B cell (primary cell): ENCODE measurements around the gene PADI3. TPM values are rescaled to one million over a fixed set of nuclear protein-coding genes. Genes with fewer than 3 reads are reported as not detected.

Experiments
- ATAC-seq: fragments of 200-7000 bp; cut with Tn5 transposase; one replicate; pipeline ENCODE4 v1.10.0; 2021; ENCODE audit warnings: low read depth, mild to moderate bottlenecking, moderate number of reproducible peaks, moderate library complexity
- CTCF ChIA-PET: fragments of 350-600 bp; sonication (Branson Sonifier 250); formaldehyde crosslinking; loops from one replicate; lab custom pipeline; 2021; ENCODE audit warnings: antibody characterized with exemption, inconsistent platforms; lab: Charles Lee
- POLR2A ChIA-PET: fragments of 350-600 bp; sonication (Branson Sonifier 250); formaldehyde crosslinking; loops from one replicate; lab custom pipeline; 2021; ENCODE audit warnings: antibody characterized with exemption; lab: Charles Lee
- DNase-seq: peaks from one replicate; pipeline ENCODE4 v3.0.0; 2013
- H2AFZ ChIP-seq: 2 replicates; pipeline ENCODE4 v1.6.1; 2012; ENCODE audit warnings: mild to moderate bottlenecking, low read depth, low read length; ENCODE audit not compliant: insufficient read depth, poor library complexity, severe bottlenecking
- H3K27ac ChIP-seq, 2 donors: 1 replicate in 1 of 2; 2 replicates in 1 of 2; pipeline ENCODE4 v1.5.1; 2012 to 2013; ENCODE audit warnings: low read length in 2 of 2, mild to moderate bottlenecking in 2 of 2, moderate library complexity in 1 of 2
- H3K27me3 ChIP-seq, 4 experiments: fragments of 200-600 bp in 1 of 4; sonication (generic) in 1 of 4; replicated peaks in 1 of 4; 1 replicate in 2 of 4; 2 replicates in 2 of 4; pipeline versions ENCODE4 v1.6.1 to v1.7.0; 2013 to 2016; ENCODE audit warnings: low read length in 3 of 4, mild to moderate bottlenecking in 2 of 4, mixed read lengths in 1 of 4, moderate library complexity in 1 of 4; ENCODE audit not compliant: insufficient read depth in 4 of 4, control insufficient read depth in 3 of 4; ENCODE audit errors: control extremely low read depth in 1 of 4
- H3K36me3 ChIP-seq, 2 experiments: replicated peaks in 1 of 2; 1 replicate in 1 of 2; 2 replicates in 1 of 2; pipeline versions ENCODE4 v1.6.1 to v1.7.1; 2013; ENCODE audit warnings: low read length in 1 of 2; ENCODE audit not compliant: insufficient read depth in 2 of 2, control insufficient read depth in 1 of 2; ENCODE audit errors: control extremely low read depth in 1 of 2, extremely low read depth in 1 of 2
- H3K4me1 ChIP-seq, 2 donors: fragments of 200-600 bp in 1 of 2; sonication (generic) in 1 of 2; 1 replicate in 1 of 2; 2 replicates in 1 of 2; pipeline versions ENCODE4 v1.5.1 to v1.6.1; 2013 to 2017; ENCODE audit warnings: low read length in 2 of 2; ENCODE audit not compliant: control insufficient read depth in 2 of 2, insufficient read depth in 2 of 2
- H3K4me2 ChIP-seq: replicated peaks from 2 replicates; pipeline ENCODE3; 2012; ENCODE audit warnings: mild to moderate bottlenecking, low read depth, low read length; ENCODE audit not compliant: poor library complexity, severe bottlenecking
- H3K4me3 ChIP-seq, 5 experiments: fragments of 200-600 bp in 1 of 5; sonication (generic) in 1 of 5; 1 replicate in 3 of 5; 2 replicates in 2 of 5; pipeline versions ENCODE4 v1.5.1 to v1.7.0; 2011 to 2016; ENCODE audit warnings: low read length in 4 of 5, mild to moderate bottlenecking in 4 of 5, low read depth in 2 of 5, control low read depth in 1 of 5, moderate library complexity in 1 of 5; ENCODE audit not compliant: insufficient read depth in 1 of 5; ENCODE audit errors: control extremely low read depth in 1 of 5, extremely low read depth in 1 of 5
- H3K79me2 ChIP-seq: fragments of 200-600 bp; sonication (generic); one replicate; pipeline ENCODE4 v1.6.0; 2016; ENCODE audit warnings: low read length; ENCODE audit not compliant: control insufficient read depth, insufficient read depth
- H3K9ac ChIP-seq: fragments of 200-600 bp; sonication (generic); 2 replicates; pipeline ENCODE4 v1.6.1; 2017; ENCODE audit warnings: mild to moderate bottlenecking, low read length, moderate library complexity
- H3K9me3 ChIP-seq, 3 donors: one replicate each; pipeline versions ENCODE4 v1.6.1 to v1.7.1; 2013; ENCODE audit warnings: low read length in 2 of 3; ENCODE audit not compliant: control insufficient read depth in 2 of 3, insufficient read depth in 1 of 3; ENCODE audit errors: control extremely low read depth in 1 of 3
- H4K20me1 ChIP-seq: 2 replicates; pipeline ENCODE4 v1.6.0; 2012; ENCODE audit warnings: mild to moderate bottlenecking, low read length; ENCODE audit not compliant: insufficient read depth, control insufficient read depth, poor library complexity, severe bottlenecking
- H3K27ac Mint-ChIP-seq: one replicate; pipeline ENCODE4 v1.8.0; 2021; ENCODE audit warnings: mixed read lengths
- H3K27me3 Mint-ChIP-seq: one replicate; pipeline ENCODE4 v1.8.0; 2021; ENCODE audit warnings: mixed read lengths
- H3K4me1 Mint-ChIP-seq: one replicate; pipeline ENCODE4 v1.8.0; 2021; ENCODE audit warnings: mixed read lengths
- H3K4me3 Mint-ChIP-seq: one replicate; pipeline ENCODE4 v1.8.0; 2021; ENCODE audit warnings: mixed read lengths
- H3K9me3 Mint-ChIP-seq: one replicate; pipeline ENCODE4 v1.8.0; 2022; ENCODE audit warnings: mixed read lengths; ENCODE audit not compliant: insufficient read depth
- EZH2 ChIP-seq: IDR thresholded peaks from 2 replicates; pipeline ENCODE4 v1.6.1; 2012; ENCODE audit warnings: borderline replicate concordance, low read depth, mild to moderate bottlenecking, moderate library complexity, low read length; ENCODE audit not compliant: insufficient read depth, poor library complexity, severe bottlenecking
- WGBS: methylation state at CpG from one replicate; pipeline ENCODE4 v1.1.5; 2013; ENCODE audit warnings: missing lambda C conversion rate; ENCODE audit not compliant: insufficient coverage; 5-methylcytosine and 5-hydroxymethylcytosine counted together
- intact Hi-C: fragments of 100-400 bp; cut with micrococcal nuclease; formaldehyde crosslinking; loops from one replicate; pipeline ENCODE4 v1.10.0; 2022
- polyA plus RNA-seq: library from polyadenylated mRNA; depleted of rRNA; stranded (reverse); fragments of >200 nt; gene quantifications from 2 replicates; pipeline ENCODE4 v1.2.3, GENCODE V29; 2012
- total RNA-seq, 2 donors: library from RNA; stranded (reverse); fragments of 120-200 nt in 1 of 2; gene quantifications; 1 replicate in 1 of 2; 2 replicates in 1 of 2; pipeline versions ENCODE4 v1.2.3 to v1.2.4, GENCODE V29; 2013 to 2022
- TF ChIP-seq, protein P1 (sequence below): fragments of 200-600 bp; IDR thresholded peaks from one replicate; pipeline ENCODE4 v1.8.0; 2022; ENCODE audit warnings: antibody characterized with exemption, mild to moderate bottlenecking

PADI3 gene
- total and polyA plus RNA-seq, 2 donors (not counting 1 experiment from before 2014, with no cell fraction given) = not detected

DNA sequence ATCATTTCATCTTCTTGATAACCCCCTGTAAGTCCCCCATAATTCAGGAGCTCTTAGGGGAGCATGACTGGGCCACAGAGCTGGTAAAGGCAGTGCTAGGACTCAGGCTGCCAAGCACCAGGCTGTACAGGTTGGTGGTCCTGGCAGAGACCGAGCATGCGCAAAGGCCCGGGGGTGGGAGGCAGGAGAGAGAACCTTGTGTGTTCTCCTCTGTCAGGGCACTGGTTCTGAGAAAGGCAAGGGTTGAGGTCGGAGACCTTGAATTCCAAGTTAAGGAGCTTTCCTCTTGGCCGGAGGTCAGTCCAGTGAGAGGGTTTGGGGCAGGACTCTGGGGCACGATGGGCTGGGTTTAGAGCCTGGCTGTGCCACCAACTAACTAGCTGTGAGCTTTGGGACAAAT, 23.2 kb downstream of the PADI3 start:
- intact Hi-C loops = no loop called here
- Mint-ChIP-seq H3K9me3 (no peaks in the 10 kb centered on the region), H3K4me3 (no peak overlapping the region), H3K27me3 (peaks cover 8% of the 10 kb centered on the region), H3K4me1 (no peaks in the 10 kb centered on the region), H3K27ac (no peak overlapping the region)
- WGBS = 98% methylated on average over 5 of the region's 6 CpGs
- H4K20me1 ChIP-seq = no peaks in the 10 kb centered on the region
- H3K36me3 ChIP-seq = no peaks in the 10 kb centered on the region
- ChIA-PET CTCF (interaction anchor here (1.2 kb wide), 1 partner anchor 25 kb away, joined by 3 read pairs; no protein-coding TSS in a partner anchor), POLR2A (no interaction called here)
- DNase-seq (no peak), ATAC-seq (no peak)
- no peak overlapping the region for H3K27ac ChIP-seq
- no peak overlapping the region for H2AFZ ChIP-seq
- H3K4me2 ChIP-seq = no peak overlapping the region
- no peaks in the 10 kb centered on the region for H3K79me2 ChIP-seq
- TF ChIP-seq, protein P1, sequence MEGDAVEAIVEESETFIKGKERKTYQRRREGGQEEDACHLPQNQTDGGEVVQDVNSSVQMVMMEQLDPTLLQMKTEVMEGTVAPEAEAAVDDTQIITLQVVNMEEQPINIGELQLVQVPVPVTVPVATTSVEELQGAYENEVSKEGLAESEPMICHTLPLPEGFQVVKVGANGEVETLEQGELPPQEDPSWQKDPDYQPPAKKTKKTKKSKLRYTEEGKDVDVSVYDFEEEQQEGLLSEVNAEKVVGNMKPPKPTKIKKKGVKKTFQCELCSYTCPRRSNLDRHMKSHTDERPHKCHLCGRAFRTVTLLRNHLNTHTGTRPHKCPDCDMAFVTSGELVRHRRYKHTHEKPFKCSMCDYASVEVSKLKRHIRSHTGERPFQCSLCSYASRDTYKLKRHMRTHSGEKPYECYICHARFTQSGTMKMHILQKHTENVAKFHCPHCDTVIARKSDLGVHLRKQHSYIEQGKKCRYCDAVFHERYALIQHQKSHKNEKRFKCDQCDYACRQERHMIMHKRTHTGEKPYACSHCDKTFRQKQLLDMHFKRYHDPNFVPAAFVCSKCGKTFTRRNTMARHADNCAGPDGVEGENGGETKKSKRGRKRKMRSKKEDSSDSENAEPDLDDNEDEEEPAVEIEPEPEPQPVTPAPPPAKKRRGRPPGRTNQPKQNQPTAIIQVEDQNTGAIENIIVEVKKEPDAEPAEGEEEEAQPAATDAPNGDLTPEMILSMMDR = no peak
- no peak for TF ChIP-seq EZH2
- H3K9me3 ChIP-seq = no peaks in the 10 kb centered on the region
- no peak overlapping the region for H3K4me3 ChIP-seq
- H3K4me1 ChIP-seq = no peaks in the 10 kb centered on the region
- no peak overlapping the region for H3K9ac ChIP-seq
- H3K27me3 ChIP-seq = peaks cover 0 to 8% (median 0%) of the 10 kb centered on the region in 4 experiments

DNA sequence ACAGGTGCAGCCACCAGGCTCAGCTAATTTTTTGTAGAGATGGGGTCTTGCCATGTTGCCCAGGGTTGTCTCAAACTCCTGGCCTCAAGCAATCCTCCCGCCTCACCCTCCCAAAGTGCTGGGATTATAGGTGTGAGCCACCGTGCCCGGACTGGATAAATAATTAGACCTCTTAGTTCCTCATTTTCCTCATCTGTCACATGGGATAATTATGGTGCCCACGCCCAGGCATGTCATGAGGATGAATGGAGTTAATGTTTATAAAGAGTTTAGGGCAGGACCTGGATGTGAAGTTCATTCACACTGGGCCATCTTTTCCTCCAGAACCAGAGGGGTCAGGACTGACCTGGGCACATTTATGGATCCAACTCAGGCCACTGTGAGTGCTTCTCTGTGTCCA, 23.7 kb downstream of the PADI3 start:
- no peak for TF ChIP-seq EZH2
- TF ChIP-seq, protein P1 = no peak
- Mint-ChIP-seq H3K4me1 (no peaks in the 10 kb centered on the region), H3K27ac (no peak overlapping the region), H3K4me3 (no peak overlapping the region), H3K27me3 (peaks cover 8% of the 10 kb centered on the region), H3K9me3 (no peaks in the 10 kb centered on the region)
- intact Hi-C loops = no loop called here
- Histone ChIP-seq H3K36me3 (no peaks in the 10 kb centered on the region), H2AFZ (no peak overlapping the region), H4K20me1 (no peaks in the 10 kb centered on the region), H3K4me1 (no peaks in the 10 kb centered on the region), H3K79me2 (no peaks in the 10 kb centered on the region), H3K9me3 (no peaks in the 10 kb centered on the region), H3K4me3 (no peak overlapping the region), H3K9ac (no peak overlapping the region), H3K27me3 (peaks cover 0 to 8% (median 0%) of the 10 kb centered on the region in 4 experiments), H3K4me2 (no peak overlapping the region), H3K27ac (no peak overlapping the region)
- ChIA-PET CTCF (interaction anchor here (0.6 to 1.2 kb wide), 2 partner anchors 26 to 210 kb away, joined by 3 read pairs; no protein-coding TSS in a partner anchor), POLR2A (no interaction called here)
- no CpG with 5 or more reads among the region's 4 CpGs for WGBS
- DNase-seq (no peak), ATAC-seq (no peak)
